ENCODE results near the gene CPN2.

CPN2 gene

GRCh38 chr3:194352667-194353246 lies 1.6 kb upstream of the CPN2 start:
- no peak for DNase-seq (ENCODE audit: low read depth in 2 of 2)

DNA sequence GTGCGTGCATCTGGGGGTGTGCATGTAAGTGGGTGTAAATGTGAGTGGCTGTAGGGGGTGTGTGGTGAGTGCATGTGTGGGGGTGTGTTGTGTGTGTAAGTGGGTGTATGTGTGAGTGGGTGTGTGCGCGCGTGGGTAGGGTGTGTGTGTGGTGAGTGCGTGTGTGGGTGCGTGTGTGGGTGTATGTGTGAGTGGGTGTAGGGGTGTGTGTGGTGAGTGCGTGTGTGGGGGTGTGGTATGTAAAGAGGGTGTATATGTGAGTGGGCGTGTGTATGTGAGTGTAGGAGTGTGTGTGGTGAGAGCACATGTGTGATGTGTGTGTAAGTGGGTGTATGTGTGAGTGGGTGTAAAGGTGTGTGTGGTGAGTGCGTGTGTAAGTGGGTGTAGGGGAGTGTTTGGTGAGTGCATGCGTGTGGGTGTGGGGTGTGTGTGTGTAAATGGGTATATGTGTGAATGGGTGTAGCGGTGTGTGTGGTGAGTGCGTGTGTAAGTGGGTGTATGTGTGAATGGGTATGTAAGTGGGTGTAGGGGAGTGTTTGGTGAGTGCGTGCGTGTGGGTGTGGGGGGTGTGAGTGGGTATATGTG lies 916 bp upstream of the CPN2 start:
- DNase-seq (ENCODE audit: low read depth in 2 of 2), result no peak

GRCh38 chr3:194350726-194351071 lies 429 bp downstream of the CPN2 start:
- no peak for DNase-seq (ENCODE audit: low read depth in 2 of 2)

DNA sequence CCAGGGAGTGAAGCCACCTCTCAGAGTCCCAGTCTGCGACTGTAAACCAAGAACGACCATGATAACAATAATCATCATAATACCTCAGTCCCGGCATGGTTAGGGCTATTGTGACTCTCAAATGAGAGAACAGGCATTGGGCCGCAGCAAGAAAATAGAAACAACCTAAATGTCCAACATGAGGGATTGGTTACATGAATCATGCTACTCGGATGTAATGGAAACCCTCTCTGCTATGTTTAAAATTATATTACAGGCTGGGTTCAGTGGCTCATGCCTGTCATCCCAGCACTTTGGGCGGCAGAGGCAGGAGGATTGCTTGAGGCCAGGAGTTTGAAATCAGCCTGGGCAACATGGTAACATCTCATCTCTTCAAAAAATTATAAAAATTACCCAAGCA lies 2.8 kb downstream of the CPN2 start:
- no peak for DNase-seq (ENCODE audit: low read depth in 2 of 2)

GRCh38 chr3:194346621-194347020 lies 4.5 kb downstream of the CPN2 start:
- DNase-seq (ENCODE audit: low read depth in 2 of 2), result no peak

DNA sequence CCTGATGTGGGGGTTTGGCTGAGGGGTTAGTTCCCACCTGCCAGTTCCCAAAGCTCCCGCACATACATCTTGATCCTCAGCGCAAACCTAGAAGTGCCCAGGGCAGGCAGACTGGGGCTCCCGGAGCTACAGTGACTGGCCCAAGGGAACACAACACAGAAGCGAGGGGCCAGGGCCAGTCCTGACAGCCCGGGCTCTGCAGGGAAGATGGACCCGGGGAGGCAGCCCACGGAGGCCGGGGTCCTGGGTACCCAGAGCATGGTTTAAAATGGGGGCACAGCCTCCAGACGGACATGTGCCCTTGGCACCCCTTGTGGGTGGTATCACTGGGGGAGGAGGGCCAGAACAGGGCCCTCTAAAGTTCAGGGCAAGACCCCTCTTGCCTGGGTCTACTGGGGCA lies 5.1 kb downstream of the CPN2 start:
- DNase-seq (ENCODE audit: low read depth in 2 of 2), result no peak

DNA sequence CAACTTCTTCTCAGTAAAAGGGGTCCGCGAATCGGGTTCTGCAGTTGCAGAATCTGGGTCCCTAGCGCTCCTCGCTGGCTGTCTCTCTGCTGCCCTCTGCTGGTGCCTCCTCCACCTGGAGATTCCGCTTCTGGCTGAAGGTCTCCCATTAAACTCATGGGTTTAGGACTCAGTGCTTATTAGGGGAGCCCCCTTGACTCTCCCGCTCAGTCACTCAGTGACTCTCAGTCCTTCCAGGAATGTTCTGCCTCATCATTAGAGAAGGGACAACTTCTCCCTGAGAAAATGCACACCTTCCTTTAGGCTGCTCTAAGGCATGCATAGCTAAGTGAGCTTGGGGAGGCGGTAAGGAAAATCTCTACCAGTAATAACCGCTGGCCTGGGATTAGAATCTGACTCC lies 7.1 kb downstream of the CPN2 start:
- peak; percentile 61 to 78 for DNase-seq (ENCODE audit: low read depth in 2 of 2)

- no peak for DNase-seq (ENCODE audit: low read depth in 2 of 2)
These were observed 7.6 kb downstream of the CPN2 start for GRCh38 chr3:194343561-194343893.

GRCh38 chr3:194342861-194343560 lies 8.1 kb downstream of the CPN2 start:
- no peak for DNase-seq (ENCODE audit: low read depth in 2 of 2)

- no peak for DNase-seq (ENCODE audit: low read depth in 2 of 2)
These were observed 10.2 kb downstream of the CPN2 start for GRCh38 chr3:194340757-194341400.

- DNase-seq (ENCODE audit: low read depth in 2 of 2), result no peak
These were observed 11.3 kb downstream of the CPN2 start for GRCh38 chr3:194339840-194340239.

DNA sequence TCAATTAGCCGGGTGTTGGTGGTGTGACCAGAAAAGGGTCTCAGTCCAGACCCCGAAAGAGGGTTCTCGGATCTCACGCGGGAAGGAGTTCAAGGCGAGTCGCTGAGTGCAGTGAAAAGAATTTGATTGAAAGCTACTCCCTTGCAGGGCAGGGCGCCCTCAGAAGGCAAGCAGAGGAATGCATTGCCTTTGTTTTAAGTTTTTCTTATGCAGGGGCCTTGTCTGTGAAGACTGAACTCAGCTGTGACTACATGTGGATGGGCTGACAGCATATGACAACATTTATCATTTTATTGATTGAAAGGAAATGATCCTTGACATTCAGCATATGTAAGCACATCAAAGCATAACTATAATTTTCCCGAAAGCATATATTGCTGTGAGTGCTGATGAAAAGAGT lies 11.8 kb downstream of the CPN2 start:
- DNase-seq (ENCODE audit: low read depth in 2 of 2), result no peak

- no peak for DNase-seq (ENCODE audit: low read depth in 2 of 2)
These were observed 13.0 kb downstream of the CPN2 start for GRCh38 chr3:194337965-194338753.

GRCh38 chr3:194336601-194337355 lies 14.3 kb downstream of the CPN2 start:
- no peak for DNase-seq (ENCODE audit: low read depth in 2 of 2)

GRCh38 chr3:194333981-194334320 lies 17.2 kb downstream of the CPN2 start:
- DNase-seq (ENCODE audit: low read depth in 2 of 2), result no peak

GRCh38 chr3:194333212-194333980 lies 17.7 kb downstream of the CPN2 start:
- peak; percentile 83 to 90 for DNase-seq (ENCODE audit: low read depth in 2 of 2)

GRCh38 chr3:194332858-194333211 lies 18.3 kb downstream of the CPN2 start:
- DNase-seq (ENCODE audit: low read depth in 2 of 2), result no peak

DNA sequence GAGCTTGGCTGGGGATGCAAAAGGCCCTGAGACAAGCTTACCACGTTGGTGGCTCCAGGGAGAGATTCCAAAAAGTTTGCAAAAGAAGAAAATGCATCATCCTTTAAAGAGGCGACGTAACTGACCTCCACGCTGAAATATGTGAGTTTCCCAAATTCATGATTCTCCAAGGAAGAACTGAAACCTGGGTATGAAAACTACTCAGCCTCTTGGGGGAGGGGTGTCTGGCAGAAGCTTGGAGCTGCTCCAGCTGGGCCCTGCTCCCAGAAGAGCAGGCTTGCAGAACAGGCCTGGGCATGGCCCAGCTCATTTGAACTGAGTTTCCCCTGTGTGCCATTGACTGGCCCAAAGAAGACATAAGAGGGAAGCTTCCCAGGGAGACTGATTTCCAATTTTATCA lies 20.5 kb downstream of the CPN2 start:
- no peak for DNase-seq (ENCODE audit: low read depth in 2 of 2)

DNA sequence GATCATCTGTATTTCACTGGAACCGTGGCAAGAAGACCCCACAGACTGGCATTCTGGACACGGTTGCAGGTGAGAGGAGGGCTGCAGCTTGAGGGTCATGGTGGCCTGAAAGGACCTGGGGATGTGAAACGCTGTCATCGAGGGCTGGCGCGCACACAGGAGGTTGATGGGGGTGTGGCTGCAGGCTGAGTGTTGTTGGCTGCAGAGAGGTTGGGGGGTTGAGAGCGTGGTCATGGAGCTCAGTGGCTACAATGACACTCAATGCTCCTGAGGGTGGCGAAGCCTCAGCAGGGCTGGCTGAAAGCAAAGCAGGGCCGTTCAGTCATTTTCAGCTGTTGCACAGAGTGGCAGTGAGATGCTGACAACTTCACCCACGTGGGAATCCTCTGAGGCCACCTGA lies 21.0 kb downstream of the CPN2 start:
- no peak for DNase-seq (ENCODE audit: low read depth in 2 of 2)

GRCh38 chr3:194329583-194329965 lies 21.6 kb downstream of the CPN2 start:
- no peak for DNase-seq (ENCODE audit: low read depth in 2 of 2)

GRCh38 chr3:194328942-194329582 lies 22.1 kb downstream of the CPN2 start:
- no peak for DNase-seq (ENCODE audit: low read depth in 2 of 2)

All from stimulated activated CD4-positive, alpha-beta T cell treated with anti-CD3 and anti-CD28 coated beads, Interleukin-4, amount 100 ng/mL, for 48 hours (primary cell).